Measurements from ENCODE around the gene CPNE9. TPM values are rescaled to one million over a fixed set of nuclear protein-coding genes. Genes with fewer than 3 reads are reported as not detected.
A peak's percentile ranks its signal among the peaks of the same experiment; 100 is the strongest.

The CPNE9 gene
- total RNA-seq, 1 experiment from 2014 or later: not detected

DNA sequence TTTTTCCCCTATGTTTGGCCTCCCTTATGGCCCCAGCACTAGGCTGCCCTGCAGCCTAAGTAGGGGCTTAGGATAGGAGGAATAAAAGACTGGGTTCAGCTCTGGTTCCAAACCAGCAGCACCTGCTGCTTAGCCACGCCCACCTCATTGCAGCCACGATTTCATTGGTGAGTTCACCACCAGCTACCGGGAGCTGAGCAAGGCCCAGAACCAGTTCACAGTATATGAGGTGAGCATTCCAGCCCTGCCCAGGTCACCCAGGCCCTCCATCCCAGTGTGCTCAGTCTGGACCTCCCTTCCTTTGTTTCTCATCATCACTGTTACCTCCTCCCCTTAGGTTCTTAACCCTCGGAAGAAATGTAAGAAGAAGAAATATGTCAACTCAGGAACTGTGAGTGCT lies 11.5 kb downstream of the CPNE9 start:
- DNase-seq (ENCODE audit: extremely low read depth, low read depth): no peak

- DNase-seq (ENCODE audit: extremely low read depth, low read depth): peak; percentile 74
Observed at GRCh38 chr3:9715764-9716437, 12.3 kb downstream of the CPNE9 start.

DNA sequence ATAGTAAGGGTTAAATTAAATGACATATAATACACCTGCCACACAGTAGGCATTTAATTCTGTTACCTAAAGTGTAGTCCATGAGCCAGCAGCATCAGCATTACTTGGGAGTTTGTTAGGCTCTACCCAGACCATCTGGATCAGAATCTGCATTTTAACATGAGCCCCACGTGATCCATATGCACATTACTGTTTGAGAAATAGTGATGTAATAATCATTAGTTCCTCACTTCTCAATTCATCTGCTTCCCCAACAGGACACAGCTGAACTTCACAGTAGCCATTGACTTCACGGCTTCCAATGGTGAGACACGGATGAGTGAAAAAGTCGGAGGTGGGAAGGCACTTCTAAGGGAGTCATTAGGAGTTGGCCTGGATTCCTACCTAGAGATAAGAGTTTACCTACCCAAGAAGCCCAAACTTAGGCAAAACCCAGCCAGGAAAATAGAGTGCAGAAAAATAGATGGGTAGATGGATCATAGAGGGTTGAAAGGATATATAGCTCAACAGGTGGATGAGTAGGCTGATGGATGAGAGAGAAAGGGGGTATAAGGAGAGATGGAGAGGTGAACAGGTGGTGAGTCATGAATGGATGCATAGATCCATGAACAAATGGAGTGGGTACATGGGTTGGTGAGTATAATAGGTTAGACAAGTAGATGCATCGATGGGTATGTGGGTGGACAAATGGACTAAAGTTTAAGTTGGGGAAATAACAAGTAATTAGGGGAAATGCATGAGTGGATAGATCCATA lies 13.3 kb downstream of the CPNE9 start:
- DNase-seq (ENCODE audit: extremely low read depth, low read depth): no peak

- no peak for DNase-seq (ENCODE audit: extremely low read depth, low read depth)
Observed at GRCh38 chr3:9717563-9717962, 13.9 kb downstream of the CPNE9 start.

- no peak for DNase-seq (ENCODE audit: extremely low read depth, low read depth)
Observed at GRCh38 chr3:9718118-9718517, 14.5 kb downstream of the CPNE9 start.

DNA sequence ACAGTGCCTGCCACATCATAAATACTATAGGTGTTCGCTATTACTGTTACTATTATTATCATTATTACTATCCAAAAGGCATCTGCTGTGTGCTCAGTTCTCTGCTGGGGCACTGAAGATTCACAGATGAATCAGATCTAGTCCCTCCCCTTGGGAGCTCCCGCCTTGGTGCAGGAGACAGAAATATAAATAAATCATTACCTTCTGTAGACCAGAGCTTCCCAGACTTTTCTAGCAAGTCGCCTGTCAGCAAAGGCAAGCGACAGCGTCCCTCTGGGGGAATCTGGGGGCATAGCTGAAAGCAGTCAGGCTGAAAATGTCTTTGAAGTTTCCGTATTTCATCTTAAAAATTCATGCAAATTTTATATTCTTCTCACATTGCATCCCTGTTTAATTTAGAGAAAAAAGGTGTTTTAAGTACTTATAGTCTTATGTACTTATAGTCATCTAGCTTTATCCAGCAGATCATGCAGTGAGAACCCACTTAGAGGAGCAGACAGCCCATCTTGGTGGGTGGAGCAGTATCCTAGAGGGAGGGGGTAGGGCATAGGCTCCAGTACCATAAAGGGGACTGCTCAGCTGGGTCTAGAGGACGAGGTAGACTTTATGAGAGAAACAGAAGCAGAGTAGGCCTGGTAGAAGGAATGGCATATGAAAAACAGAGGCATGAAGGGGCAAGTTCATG lies 17.5 kb downstream of the CPNE9 start:
- DNase-seq (ENCODE audit: extremely low read depth, low read depth): no peak

- DNase-seq (ENCODE audit: extremely low read depth, low read depth): no peak
Observed at GRCh38 chr3:9721700-9722060, 18.0 kb downstream of the CPNE9 start.

DNA sequence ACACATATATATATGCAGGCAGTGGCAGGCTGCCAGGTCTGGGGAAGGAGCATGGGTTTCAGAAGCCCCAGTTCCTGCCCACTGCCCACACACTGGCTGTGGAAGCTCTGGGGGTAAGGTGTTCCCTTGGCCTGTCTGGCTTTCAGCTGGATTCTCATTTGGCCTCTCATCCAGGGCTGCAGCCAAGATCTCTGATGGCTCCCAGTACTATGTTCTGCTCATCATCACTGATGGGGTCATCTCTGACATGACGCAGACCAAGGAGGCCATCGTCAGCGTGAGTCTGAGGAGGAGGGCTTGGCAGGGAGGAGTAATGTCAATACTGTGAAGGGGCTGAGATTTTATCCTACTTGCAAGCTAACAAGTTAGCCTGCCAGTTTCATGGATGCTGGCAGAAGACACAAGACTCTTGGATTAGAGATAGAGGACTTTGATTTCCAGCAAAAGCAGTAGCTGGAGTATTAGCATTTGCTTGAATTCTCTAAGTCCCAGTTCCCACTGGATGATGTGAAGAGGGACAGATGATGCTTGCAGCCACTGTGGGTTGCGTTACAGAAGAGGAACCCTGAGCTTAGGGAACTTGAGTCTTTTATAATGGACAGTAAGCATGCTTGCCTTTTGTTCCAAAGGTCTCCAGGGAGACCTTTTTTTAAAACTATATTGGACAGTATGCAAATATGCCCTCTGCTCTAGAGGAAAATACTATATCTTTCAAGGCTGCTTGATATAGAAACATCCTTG lies 22.3 kb downstream of the CPNE9 start:
- no peak for DNase-seq (ENCODE audit: extremely low read depth, low read depth)

DNA sequence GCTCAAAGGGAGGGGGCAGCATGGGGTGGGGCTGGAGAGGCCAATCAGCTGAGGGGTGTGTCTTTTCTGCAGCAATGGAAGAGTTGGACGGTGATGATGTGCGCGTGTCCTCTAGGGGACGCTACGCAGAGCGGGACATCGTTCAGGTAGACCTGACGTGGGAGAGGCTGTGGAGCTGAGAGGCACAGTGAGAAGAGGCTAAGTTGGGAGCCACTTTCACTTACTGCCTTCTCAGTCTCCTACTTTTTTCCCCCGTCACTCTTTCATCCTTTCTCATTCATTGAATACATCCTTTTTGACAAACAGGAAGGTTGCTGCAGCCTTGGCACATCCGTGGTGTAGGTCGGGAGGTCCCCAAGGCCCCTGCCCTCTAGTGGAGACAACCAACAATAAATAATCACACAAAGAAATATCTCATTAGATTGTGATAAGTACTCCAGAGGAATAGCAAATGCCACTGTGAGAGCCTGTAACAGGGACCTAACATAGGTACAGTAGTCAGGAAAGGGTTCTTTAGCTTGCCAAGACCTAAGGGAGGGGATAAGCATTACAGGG lies 23.5 kb downstream of the CPNE9 start:
- DNase-seq (ENCODE audit: extremely low read depth, low read depth): peak; percentile 30

GRCh38 chr3:9727743-9728142 lies 24.1 kb downstream of the CPNE9 start:
- no peak for DNase-seq (ENCODE audit: extremely low read depth, low read depth)

- no peak for DNase-seq (ENCODE audit: extremely low read depth, low read depth)
Observed at GRCh38 chr3:9729419-9729818, 25.8 kb downstream of the CPNE9 start.

GRCh38 chr3:9730657-9731205 lies 27.1 kb downstream of the CPNE9 start:
- no peak for DNase-seq (ENCODE audit: extremely low read depth, low read depth)

DNA sequence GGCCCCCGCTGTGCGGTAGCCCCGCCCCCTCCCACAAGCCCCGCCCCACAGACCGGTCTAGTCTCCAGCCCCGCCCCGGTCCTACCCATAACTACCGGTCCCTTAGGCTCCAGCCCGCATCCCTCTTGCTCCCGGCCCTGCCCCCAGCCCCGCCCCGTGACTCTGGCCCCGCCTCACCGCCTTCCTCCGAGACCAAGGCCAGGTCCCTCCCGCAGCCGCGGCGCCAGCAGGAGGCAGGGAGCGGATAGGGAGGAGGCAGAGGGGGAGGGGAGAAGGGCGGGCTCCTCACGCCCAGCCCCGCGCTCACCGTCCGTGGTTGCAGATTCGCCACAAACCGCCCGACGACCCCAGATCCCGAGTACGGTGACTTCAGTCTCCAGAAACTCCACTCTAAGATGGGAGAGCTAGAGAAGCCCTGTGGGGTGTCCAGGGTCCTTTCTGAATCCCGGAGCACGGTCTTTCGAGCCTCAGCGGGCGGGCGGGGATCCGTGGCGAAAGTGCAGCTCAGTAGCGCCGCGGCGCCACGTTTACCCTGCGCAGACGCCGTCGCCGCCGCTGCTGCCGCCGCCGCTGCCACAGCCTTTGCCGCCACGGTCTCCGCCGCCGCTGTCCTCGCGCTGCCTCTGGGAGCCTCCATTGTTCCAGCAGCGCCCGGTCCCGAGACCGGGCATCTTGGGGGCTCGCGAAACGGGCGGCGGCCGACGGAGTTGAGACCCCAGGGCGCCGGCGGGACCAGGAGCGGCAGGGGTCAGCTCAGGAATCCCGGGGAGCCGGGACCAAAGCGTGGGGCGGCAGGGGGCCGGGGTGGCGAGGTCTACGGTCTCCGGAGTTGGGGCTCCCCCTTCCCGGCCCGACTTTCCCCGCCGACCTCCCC lies 27.8 kb downstream of the CPNE9 start, which contains the start of gene BRPF1:
BRPF1 (plus strand) TSS at position 530 of the 874 bp plus-strand sequence. CDS start 2,406 bp downstream, outside the sequence.
- peak; percentile 96 for DNase-seq (ENCODE audit: extremely low read depth, low read depth)

DNA sequence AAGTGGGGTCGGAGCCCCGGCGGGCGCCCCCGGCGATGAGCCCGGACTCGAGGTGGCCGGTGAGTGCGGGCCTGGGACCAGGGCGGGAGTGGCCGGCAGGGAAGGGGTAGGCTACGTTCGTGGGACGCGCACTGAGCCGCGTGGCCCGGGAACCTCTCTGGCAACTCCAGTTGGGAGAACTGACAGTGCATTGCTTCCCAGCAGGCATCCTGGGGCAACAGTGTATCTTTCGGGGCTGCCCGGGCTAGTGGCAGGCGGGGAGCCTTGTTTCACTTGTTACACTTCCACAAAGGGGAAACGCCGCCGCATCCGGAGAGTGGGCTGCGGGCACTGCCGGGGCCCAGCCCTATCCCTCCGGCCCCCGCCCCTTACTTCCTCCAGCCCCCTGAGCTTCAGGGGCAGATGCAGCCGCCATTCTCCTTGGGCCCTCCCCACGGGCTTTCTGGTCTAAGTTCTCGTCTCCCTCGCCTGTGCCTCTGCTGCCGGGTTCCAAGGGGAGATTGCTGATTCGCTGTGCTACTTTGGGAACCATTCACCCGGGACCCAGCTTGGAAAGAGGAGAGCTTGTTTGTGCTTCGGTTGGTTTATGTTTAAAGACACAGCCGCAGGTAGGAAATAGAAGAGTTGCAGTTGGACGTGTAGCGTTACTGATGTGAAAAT lies 28.6 kb downstream of the CPNE9 start:
- no peak for DNase-seq (ENCODE audit: extremely low read depth, low read depth)

DNA sequence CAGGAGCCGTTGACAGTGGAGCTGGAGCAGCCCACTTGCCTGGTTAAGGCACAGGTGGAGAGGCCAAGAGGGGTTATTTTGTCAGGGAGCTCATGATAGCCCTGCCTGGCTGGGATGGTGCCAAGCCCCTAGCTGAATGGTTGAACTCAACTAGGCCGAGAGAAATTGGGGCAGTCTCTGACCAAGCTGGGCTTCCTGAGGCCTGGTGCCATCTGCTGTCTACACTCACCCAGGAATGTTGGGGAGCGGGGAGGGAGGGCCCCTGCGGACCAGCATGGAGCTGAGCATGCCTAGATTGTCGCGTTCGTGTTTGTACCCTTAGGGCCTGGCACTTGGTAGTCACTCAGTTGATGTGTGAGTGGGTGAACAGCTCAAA lies 29.1 kb downstream of the CPNE9 start:
- DNase-seq (ENCODE audit: extremely low read depth, low read depth): no peak

DNA sequence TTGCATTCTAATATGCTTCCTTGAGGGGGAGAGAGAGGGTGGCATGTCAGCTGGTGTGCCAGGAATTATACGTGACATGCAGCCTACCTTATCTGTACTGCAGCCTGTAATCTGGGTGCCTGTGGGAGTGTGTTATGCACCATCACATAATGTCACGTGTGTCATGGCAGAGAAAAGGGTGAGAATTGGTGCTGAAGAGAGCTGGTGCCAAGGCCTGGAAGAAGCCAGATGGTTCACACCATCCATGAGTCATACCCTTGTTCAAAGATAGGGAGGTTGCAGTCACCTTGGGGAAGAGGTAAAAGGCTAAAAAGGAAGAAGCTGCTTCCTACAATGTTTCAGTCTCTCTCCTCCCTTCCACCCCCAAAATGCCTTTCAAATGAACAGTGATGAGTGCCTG lies 33.2 kb downstream of the CPNE9 start:
- DNase-seq (ENCODE audit: extremely low read depth, low read depth): no peak

- no peak for DNase-seq (ENCODE audit: extremely low read depth, low read depth)
Observed at GRCh38 chr3:9739181-9739580, 35.5 kb downstream of the CPNE9 start.

GRCh38 chr3:9742560-9742959 lies 38.9 kb downstream of the CPNE9 start:
- no peak for DNase-seq (ENCODE audit: extremely low read depth, low read depth)

DNA sequence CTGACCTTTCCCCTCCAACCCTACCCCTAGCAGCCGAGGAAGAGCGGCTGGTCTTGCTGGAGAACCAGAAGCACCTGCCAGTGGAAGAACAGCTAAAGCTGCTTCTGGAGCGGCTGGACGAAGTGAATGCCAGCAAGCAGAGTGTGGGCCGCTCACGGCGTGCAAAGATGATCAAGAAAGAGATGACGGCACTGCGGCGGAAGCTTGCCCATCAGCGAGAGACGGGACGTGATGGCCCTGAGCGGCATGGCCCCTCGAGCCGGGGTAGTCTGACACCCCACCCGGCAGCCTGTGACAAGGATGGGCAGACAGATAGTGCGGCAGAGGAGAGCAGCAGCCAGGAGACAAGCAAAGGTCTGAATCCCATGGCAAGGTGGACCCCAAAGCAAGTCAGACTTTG lies 39.9 kb downstream of the CPNE9 start:
- DNase-seq (ENCODE audit: extremely low read depth, low read depth): no peak
